ENCODE data around the gene EFEMP2.
A peak's percentile ranks its signal among the peaks of the same experiment; 100 is the strongest.
"Not testable (repeated sequence)": the region's sequence is repeated elsewhere in the genome, so short reads cannot be mapped to it uniquely, and the experiment has no call there.

The EFEMP2 gene

DNA sequence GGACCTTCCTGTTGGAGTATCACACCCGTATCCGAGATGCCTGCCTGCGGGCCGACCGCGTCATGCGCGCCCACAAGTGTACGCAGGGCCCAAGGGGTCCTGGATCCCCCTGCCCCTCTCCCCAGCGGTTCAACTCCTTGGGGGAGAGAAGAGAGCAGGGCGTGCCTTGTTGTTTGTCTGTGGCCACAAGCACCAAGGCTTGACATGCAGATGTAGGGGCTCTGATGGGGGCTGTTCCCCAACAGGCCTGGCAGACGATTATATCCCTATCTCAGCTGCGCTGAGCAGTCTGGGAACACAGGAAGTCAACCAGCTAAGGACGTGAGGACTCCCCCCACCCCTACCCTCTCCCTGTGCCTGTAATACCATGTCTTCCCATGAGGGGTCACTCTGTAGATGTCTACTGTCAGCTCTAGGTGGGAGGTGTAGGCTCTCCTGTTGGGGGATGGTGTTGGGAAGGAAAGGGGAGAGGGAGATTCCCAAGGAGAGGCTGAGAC is 21.5 kb downstream of the EFEMP2 start:
- H3K4me1 ChIP-seq (ENCODE audit: control insufficient read depth, insufficient read depth, low read length): 0 out of 2 replicates have a peak, but pooled peaks cover 4% of the 10 kb centered on the region
- no peaks in the 10 kb centered on the region for H3K27me3 ChIP-seq (ENCODE audit: control insufficient read depth, insufficient read depth, low read length)
- H3K9me3 ChIP-seq (ENCODE audit: control insufficient read depth, insufficient read depth, low read depth, low read length): peaks cover 4% of the 10 kb centered on the region; the same call in 1 of the 2 replicates
- H3K9ac ChIP-seq (ENCODE audit: low read length): no peak overlapping the region
- peaks cover 47% of the 10 kb centered on the region for H3K36me3 ChIP-seq (ENCODE audit: control insufficient read depth, insufficient read depth, low read length)
- H3K4me3 ChIP-seq (ENCODE audit: low read depth, low read length): no peak overlapping the region
- H3K27ac ChIP-seq (ENCODE audit: low read depth, low read length): no peak overlapping the region

- Histone ChIP-seq H3K4me3 (ENCODE audit: low read depth, low read length) (no peak overlapping the region), H3K4me1 (ENCODE audit: control insufficient read depth, insufficient read depth, low read length) (0 out of 2 replicates have a peak, but pooled peaks cover 4% of the 10 kb centered on the region), H3K9me3 (ENCODE audit: control insufficient read depth, insufficient read depth, low read depth, low read length) (peaks cover 4% of the 10 kb centered on the region; the same call in 1 of the 2 replicates), H3K9ac (ENCODE audit: low read length) (no peak overlapping the region), H3K27ac (ENCODE audit: low read depth, low read length) (no peak overlapping the region), H3K36me3 (ENCODE audit: control insufficient read depth, insufficient read depth, low read length) (peaks cover 40% of the 10 kb centered on the region), H3K27me3 (ENCODE audit: control insufficient read depth, insufficient read depth, low read length) (no peaks in the 10 kb centered on the region)
These were observed 22.1 kb downstream of the EFEMP2 start for GRCh38 chr11:65850217-65851082.

DNA sequence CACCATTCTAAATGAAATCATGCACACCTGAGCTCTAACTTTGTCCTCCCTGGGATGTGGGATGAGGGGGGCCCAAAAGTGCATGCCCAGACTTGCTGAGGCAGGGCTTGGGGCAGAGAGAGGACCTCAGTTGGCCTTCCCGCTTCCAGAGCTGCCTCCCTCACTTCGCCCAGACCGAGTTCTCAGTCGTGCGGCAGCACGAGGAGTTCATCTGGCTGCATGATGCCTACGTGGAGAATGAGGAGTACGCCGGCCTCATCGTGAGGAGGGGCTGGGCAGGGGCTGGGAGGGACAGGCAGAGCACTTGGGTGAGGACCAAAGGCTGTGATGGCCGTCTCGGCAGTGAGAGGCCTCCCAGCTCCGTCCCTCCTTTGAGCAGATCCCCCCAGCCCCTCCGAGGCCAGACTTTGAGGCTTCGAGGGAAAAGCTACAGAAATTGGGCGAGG is 22.8 kb downstream of the EFEMP2 start:
- Histone ChIP-seq H3K27me3 (ENCODE audit: control insufficient read depth, insufficient read depth, low read length) (no peaks in the 10 kb centered on the region), H3K9me3 (ENCODE audit: control insufficient read depth, insufficient read depth, low read depth, low read length) (peaks cover 4% of the 10 kb centered on the region; the same call in 1 of the 2 replicates), H3K36me3 (ENCODE audit: control insufficient read depth, insufficient read depth, low read length) (peaks cover 34% of the 10 kb centered on the region), H3K4me3 (ENCODE audit: low read depth, low read length) (no peak overlapping the region), H3K9ac (ENCODE audit: low read length) (no peak overlapping the region), H3K27ac (ENCODE audit: low read depth, low read length) (no peak overlapping the region), H3K4me1 (ENCODE audit: control insufficient read depth, insufficient read depth, low read length) (0 out of 2 replicates have a peak, but pooled peaks cover 4% of the 10 kb centered on the region)

DNA sequence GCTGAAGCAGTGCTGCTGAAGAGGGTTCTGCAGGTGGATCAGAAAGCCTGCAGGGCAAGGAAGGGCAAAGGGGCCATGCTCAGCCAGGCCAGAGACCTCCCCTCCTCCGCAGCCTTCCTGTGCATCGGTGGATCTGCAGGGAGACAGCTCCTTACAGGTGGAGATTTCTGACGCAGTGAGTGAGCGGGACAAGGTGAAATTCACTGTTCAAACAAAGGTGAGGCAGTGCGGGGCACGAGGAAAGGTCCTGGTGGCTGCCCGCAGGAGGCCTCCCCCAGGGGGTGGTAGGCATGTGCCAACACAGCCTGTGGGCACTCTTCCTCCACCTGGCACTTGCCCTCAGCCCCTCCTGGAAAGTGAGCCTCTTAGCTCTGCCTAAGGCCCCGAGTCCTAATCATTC is 23.2 kb downstream of the EFEMP2 start:
- H3K9ac ChIP-seq (ENCODE audit: low read length): no peak overlapping the region

GRCh38 chr11:65848693-65849092 is 23.9 kb downstream of the EFEMP2 start:
- H3K9ac ChIP-seq (ENCODE audit: low read length); H3K4me1 ChIP-seq (ENCODE audit: control insufficient read depth, insufficient read depth, low read length); H3K27ac ChIP-seq (ENCODE audit: low read depth, low read length); H3K4me3 ChIP-seq (ENCODE audit: low read depth, low read length); H3K27me3 ChIP-seq (ENCODE audit: control insufficient read depth, insufficient read depth, low read length); H3K9me3 ChIP-seq (ENCODE audit: control insufficient read depth, insufficient read depth, low read depth, low read length): not testable (repeated sequence)
- peaks cover 23% of the 10 kb centered on the region for H3K36me3 ChIP-seq (ENCODE audit: control insufficient read depth, insufficient read depth, low read length)

More for the DNA sequence above, 23.2 kb downstream of the EFEMP2 start:
- H3K36me3 ChIP-seq (ENCODE audit: control insufficient read depth, insufficient read depth, low read length): peaks cover 30% of the 10 kb centered on the region
- peaks cover 4% of the 10 kb centered on the region; the same call in 1 of the 2 replicates for H3K9me3 ChIP-seq (ENCODE audit: control insufficient read depth, insufficient read depth, low read depth, low read length)
- no peak overlapping the region for H3K27ac ChIP-seq (ENCODE audit: low read depth, low read length)
- 0 out of 2 replicates have a peak, but pooled peaks cover 4% of the 10 kb centered on the region for H3K4me1 ChIP-seq (ENCODE audit: control insufficient read depth, insufficient read depth, low read length)
- H3K27me3 ChIP-seq (ENCODE audit: control insufficient read depth, insufficient read depth, low read length): no peaks in the 10 kb centered on the region
- H3K4me3 ChIP-seq (ENCODE audit: low read depth, low read length): no peak overlapping the region

DNA sequence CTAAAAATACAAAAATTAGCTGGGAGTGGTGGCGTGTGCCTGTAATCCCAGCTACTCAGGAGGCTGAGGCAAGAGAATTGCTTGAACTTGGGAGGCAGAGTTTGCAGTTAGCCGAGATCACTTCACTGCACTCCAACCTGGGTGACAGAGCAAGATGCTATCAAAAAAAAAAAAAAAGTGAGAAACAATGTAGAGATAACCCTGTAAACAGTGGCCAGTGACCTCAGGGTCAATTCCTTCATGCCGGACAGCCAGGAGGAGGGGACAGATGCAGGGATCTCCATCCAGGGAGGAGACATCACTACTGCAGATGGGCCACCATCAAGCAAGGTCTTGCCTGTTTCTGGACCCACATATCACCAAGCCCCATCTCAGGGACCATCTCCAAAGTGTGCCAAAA is 24.9 kb downstream of the EFEMP2 start:
- Histone ChIP-seq H3K9me3 (ENCODE audit: control insufficient read depth, insufficient read depth, low read depth, low read length) (peaks cover 4% of the 10 kb centered on the region; the same call in 1 of the 2 replicates), H3K4me1 (ENCODE audit: control insufficient read depth, insufficient read depth, low read length) (0 out of 2 replicates have a peak, but pooled peaks cover 4% of the 10 kb centered on the region), H3K4me3 (ENCODE audit: low read depth, low read length) (no peak overlapping the region), H3K27me3 (ENCODE audit: control insufficient read depth, insufficient read depth, low read length) (no peaks in the 10 kb centered on the region), H3K36me3 (ENCODE audit: control insufficient read depth, insufficient read depth, low read length) (peaks cover 13% of the 10 kb centered on the region; the same call in 1 of the 2 replicates), H3K27ac (ENCODE audit: low read depth, low read length) (no peak overlapping the region), H3K9ac (ENCODE audit: low read length) (no peak overlapping the region)

DNA sequence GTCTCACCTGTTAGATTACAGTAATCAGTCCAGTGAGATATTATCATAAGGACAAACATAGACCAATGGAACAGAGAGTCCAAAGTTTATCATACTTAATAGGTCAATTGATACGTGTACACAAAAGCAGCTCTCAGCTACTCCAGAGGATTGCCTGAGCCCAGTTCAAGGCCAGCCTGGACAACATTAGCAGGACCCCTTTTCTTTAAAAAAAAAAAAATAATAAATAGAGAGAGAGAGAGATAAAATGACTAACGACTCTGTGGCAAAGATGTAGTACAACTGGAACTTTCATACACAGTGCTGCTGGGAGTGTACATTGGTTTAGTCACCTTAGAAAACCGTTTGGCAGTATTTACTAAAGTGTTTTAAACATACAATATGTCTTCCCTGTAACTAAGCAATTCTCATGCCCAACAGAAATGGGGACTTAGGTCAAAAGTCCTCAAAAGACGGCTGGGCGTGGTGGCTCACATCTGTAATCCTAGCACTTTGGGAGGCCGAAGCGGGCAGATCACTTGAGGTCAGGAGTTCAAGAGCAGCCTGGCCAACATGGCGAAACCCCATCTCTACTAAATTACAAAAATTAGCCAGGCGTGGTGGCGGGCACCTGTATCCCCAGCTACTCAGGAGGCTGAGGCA is 28.2 kb downstream of the EFEMP2 start:
- H3K36me3 ChIP-seq (ENCODE audit: control insufficient read depth, insufficient read depth, low read length): no peaks in the 10 kb centered on the region
- H3K27me3 ChIP-seq (ENCODE audit: control insufficient read depth, insufficient read depth, low read length): no peaks in the 10 kb centered on the region
- H3K9me3 ChIP-seq (ENCODE audit: control insufficient read depth, insufficient read depth, low read depth, low read length): no peaks in the 10 kb centered on the region
- no peak overlapping the region for H3K9ac ChIP-seq (ENCODE audit: low read length)
- no peak overlapping the region for H3K27ac ChIP-seq (ENCODE audit: low read depth, low read length)
- H3K4me3 ChIP-seq (ENCODE audit: low read depth, low read length): no peak overlapping the region
- no peaks in the 10 kb centered on the region for H3K4me1 ChIP-seq (ENCODE audit: control insufficient read depth, insufficient read depth, low read length)

DNA sequence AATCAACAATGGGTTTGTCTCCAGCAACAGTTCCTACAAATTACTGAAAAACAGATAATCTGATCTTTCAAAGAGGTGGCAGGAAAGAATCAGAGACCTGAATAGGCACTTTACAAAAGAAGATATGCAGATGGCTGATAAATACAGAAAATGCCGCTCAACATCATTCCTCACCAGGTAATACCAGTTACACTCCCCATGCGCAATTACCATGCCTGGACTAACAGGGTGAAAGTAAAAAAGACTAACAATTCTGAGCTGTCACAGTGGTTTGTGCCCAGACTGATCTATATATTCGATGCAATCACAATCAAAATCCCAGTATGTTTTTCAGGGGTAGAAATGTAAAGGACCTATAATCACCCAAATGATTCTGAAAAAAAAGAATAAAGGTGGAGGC is 28.8 kb downstream of the EFEMP2 start:
- Histone ChIP-seq H3K9me3 (ENCODE audit: control insufficient read depth, insufficient read depth, low read depth, low read length) (no peaks in the 10 kb centered on the region), H3K27ac (ENCODE audit: low read depth, low read length) (no peak overlapping the region), H3K4me3 (ENCODE audit: low read depth, low read length) (no peak overlapping the region), H3K36me3 (ENCODE audit: control insufficient read depth, insufficient read depth, low read length) (no peaks in the 10 kb centered on the region), H3K27me3 (ENCODE audit: control insufficient read depth, insufficient read depth, low read length) (no peaks in the 10 kb centered on the region), H3K4me1 (ENCODE audit: control insufficient read depth, insufficient read depth, low read length) (no peaks in the 10 kb centered on the region), H3K9ac (ENCODE audit: low read length) (no peak overlapping the region)

GRCh38 chr11:65842144-65842543 is 30.5 kb downstream of the EFEMP2 start:
- no peak overlapping the region for H3K4me3 ChIP-seq (ENCODE audit: low read depth, low read length)
- H3K9me3 ChIP-seq (ENCODE audit: control insufficient read depth, insufficient read depth, low read depth, low read length): no peaks in the 10 kb centered on the region
- no peaks in the 10 kb centered on the region for H3K27me3 ChIP-seq (ENCODE audit: control insufficient read depth, insufficient read depth, low read length)
- H3K27ac ChIP-seq (ENCODE audit: low read depth, low read length): no peak overlapping the region
- no peak overlapping the region for H3K9ac ChIP-seq (ENCODE audit: low read length)
- H3K36me3 ChIP-seq (ENCODE audit: control insufficient read depth, insufficient read depth, low read length): no peaks in the 10 kb centered on the region
- no peaks in the 10 kb centered on the region for H3K4me1 ChIP-seq (ENCODE audit: control insufficient read depth, insufficient read depth, low read length)

DNA sequence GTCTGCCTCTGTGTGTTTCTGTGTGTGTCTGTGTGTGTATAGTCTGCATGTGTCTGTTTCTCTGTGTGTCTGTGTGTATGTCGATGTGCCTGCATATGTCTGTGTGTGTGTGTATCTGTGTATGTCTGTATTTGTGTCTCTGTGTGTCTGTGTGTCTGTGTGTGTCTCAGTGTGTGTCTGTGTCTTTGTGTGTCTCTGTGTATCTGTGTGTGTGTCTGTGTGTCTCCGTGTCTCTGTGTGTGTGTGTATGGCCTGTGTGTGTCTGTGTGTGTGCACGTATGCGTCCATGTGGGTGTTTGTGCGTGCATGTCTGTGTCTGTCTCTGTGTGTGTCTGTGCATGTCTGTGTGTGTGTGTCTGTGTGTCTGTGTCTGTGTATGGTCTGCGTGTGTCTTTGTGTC is 38.4 kb downstream of the EFEMP2 start:
- Histone ChIP-seq H3K4me1 (ENCODE audit: control insufficient read depth, insufficient read depth, low read length) (peaks cover 11% of the 10 kb centered on the region), H3K4me3 (ENCODE audit: low read depth, low read length) (peak overlapping the region; percentile 67), H3K36me3 (ENCODE audit: control insufficient read depth, insufficient read depth, low read length) (no peaks in the 10 kb centered on the region), H3K27me3 (ENCODE audit: control insufficient read depth, insufficient read depth, low read length) (peaks cover 9% of the 10 kb centered on the region), H3K9me3 (ENCODE audit: control insufficient read depth, insufficient read depth, low read depth, low read length) (no peaks in the 10 kb centered on the region), H3K27ac (ENCODE audit: low read depth, low read length) (no peak overlapping the region), H3K9ac (ENCODE audit: low read length) (peak overlapping the region; percentile 84)
